ENCODE measurements around the gene CNIH3. TPM values are rescaled to one million over a fixed set of nuclear protein-coding genes. Genes with fewer than 3 reads are reported as not detected.
A peak's percentile ranks its signal among the peaks of the same experiment; 100 is the strongest.

The CNIH3 gene
- total and polyA plus RNA-seq, 2 of the 4 experiments (the other 2 are of a cell fraction) = 2.0 to 2.9 TPM

- no peak overlapping the region for H4K91ac ChIP-seq (ENCODE audit: insufficient read depth, low read depth, low read length)
- peak overlapping the region; percentile 81 for H3K4me2 ChIP-seq (ENCODE audit: low read depth, low read length)
- H4K5ac ChIP-seq (ENCODE audit: low read depth, low read length) = no peak overlapping the region
- H2AFZ ChIP-seq (replicated peaks; ENCODE audit: low read length, poor library complexity) = peak overlapping the region; percentile 89
- peak overlapping the region; percentile 46 for H3K4ac ChIP-seq (ENCODE audit: low read depth, low read length)
- H3K4me3 ChIP-seq (ENCODE audit: insufficient read depth, low read depth, low read length) = peak overlapping the region; percentile 51
- no peak overlapping the region for H2BK5ac ChIP-seq (ENCODE audit: low read depth, low read length, poor library complexity, severe bottlenecking)
- peaks cover 0 to 26% of the 10 kb centered on the region in 2 experiments; a peak in 2 of 4 replicates for H3K79me1 ChIP-seq (ENCODE audit: low read depth in 1 of 2, low read length in 2 of 2)
- no peak overlapping the region for H2BK15ac ChIP-seq (ENCODE audit: low read depth, low read length)
- DNase-seq (no peak), ATAC-seq (ENCODE audit: low read depth) (no peak)
- no TSS peak for BruUV-seq (replicated peaks)
- 18% methylated on average over 11 of the region's 55 CpGs; no CpG with 5 or more reads in 1 of the 2 experiments for WGBS, 2 experiments (ENCODE audit: extremely low coverage in 2 of 2, insufficient read length in 1 of 2)
- peak overlapping the region; percentile 34 for H2AK9ac ChIP-seq (replicated peaks; ENCODE audit: low read depth, low read length, poor library complexity)
- peak overlapping the region; percentile 88 for H3K23ac ChIP-seq (ENCODE audit: low read depth, low read length)
- H3K18ac ChIP-seq (ENCODE audit: low read depth, low read length) = no peak overlapping the region
- no peak overlapping the region for H3K56ac ChIP-seq (ENCODE audit: extremely low read depth, insufficient read depth, low read length)
- no peaks in the 10 kb centered on the region for H3K9me3 ChIP-seq (ENCODE audit: control insufficient read depth, insufficient read depth, low read length)
- H4K20me1 ChIP-seq (ENCODE audit: insufficient read depth, low read length) = no peaks in the 10 kb centered on the region
- ChIA-PET CTCF (interaction anchor here (0.5 kb wide), 1 partner anchor 160 kb away, joined by 3 read pairs; no protein-coding TSS in a partner anchor), POLR2A (ENCODE audit: unreplicated experiment) (no interaction called here)
- in situ Hi-C loops (cut with MboI; ENCODE audit: low sequenced_read_pairs) = no loop called here
- no peak overlapping the region for H3K9ac ChIP-seq (ENCODE audit: low read depth, low read length)
- peak overlapping the region; percentile 52; the same call in 1 of the 2 replicates for H2AK5ac ChIP-seq (ENCODE audit: low read depth, low read length)
- H3K14ac ChIP-seq (replicated peaks; ENCODE audit: low read depth, low read length) = peak overlapping the region; percentile 23; the same call in 1 of the 2 replicates
- no peak overlapping the region for H3K27ac ChIP-seq (ENCODE audit: insufficient read depth, low read length)
- H2BK120ac ChIP-seq (ENCODE audit: low read depth, low read length) = peak overlapping the region; percentile 46; the same call in 1 of the 2 replicates
- H3K36me3 ChIP-seq (ENCODE audit: control insufficient read depth, insufficient read depth, low read length) = no peaks in the 10 kb centered on the region
- intact Hi-C loops (cut with micrococcal nuclease) = no loop called here
- no peak overlapping the region; the same call in 1 of the 2 replicates for H2BK20ac ChIP-seq (ENCODE audit: low read depth, low read length)
- peaks cover 3% of the 10 kb centered on the region; the same call in 1 of the 2 replicates for H3K4me1 ChIP-seq (ENCODE audit: control insufficient read depth, insufficient read depth, low read length)
- dilution Hi-C loops (cut with HindIII; ENCODE audit: low sequenced_read_pairs, unreplicated experiment) = no loop called here
- H3K27me3 ChIP-seq (ENCODE audit: control insufficient read depth, insufficient read depth, low read length) = peaks cover 34% of the 10 kb centered on the region
- peaks cover 7% of the 10 kb centered on the region; the same call in 1 of the 2 replicates for H3K9me1 ChIP-seq (ENCODE audit: insufficient read depth, low read length)
- no peak overlapping the region; a peak in 1 of 4 replicates for H4K8ac ChIP-seq (ENCODE audit: low read depth in 2 of 2, low read length in 2 of 2)
- no peak for TF ChIP-seq MXI1 (IDR thresholded peaks at IDR 0.05; ENCODE audit: borderline replicate concordance, low read depth, low read length)
- TF ChIP-seq USF2 (IDR thresholded peaks at IDR 0.05; ENCODE audit: low read depth, low read length) = no peak
- no peak for TF ChIP-seq CHD1 (IDR thresholded peaks at IDR 0.05; ENCODE audit: low read depth, low read length)
- no peak for TF ChIP-seq POLR2A (IDR thresholded peaks at IDR 0.05; ENCODE audit: low read depth, low read length)
- TF ChIP-seq CTCF (conservative IDR thresholded peaks at IDR 0.05; ENCODE audit: low read depth, low read length) = no peak
- no peak for TF ChIP-seq RFX5 (IDR thresholded peaks at IDR 0.05; ENCODE audit: low read depth, low read length)
- TF ChIP-seq MAZ (IDR thresholded peaks at IDR 0.05; ENCODE audit: borderline replicate concordance, low read depth, low read length) = no peak
- no peak for TF ChIP-seq BHLHE40 (IDR thresholded peaks at IDR 0.05; ENCODE audit: low read depth, low read length)
- no peak for TF ChIP-seq NFE2L2 (IDR thresholded peaks at IDR 0.05; ENCODE audit: low read depth, low read length)
- TF ChIP-seq FOS (IDR thresholded peaks at IDR 0.05; ENCODE audit: low read depth, low read length) = no peak
- no peak for TF ChIP-seq SMC3 (IDR thresholded peaks at IDR 0.05; ENCODE audit: low read depth, low read length)
- TF ChIP-seq RAD21 (IDR thresholded peaks at IDR 0.05; ENCODE audit: low read length) = no peak
- no peak for TF ChIP-seq MAFK (IDR thresholded peaks at IDR 0.05; ENCODE audit: low read depth, low read length)
- no peak for TF ChIP-seq CEBPB (IDR thresholded peaks at IDR 0.05; ENCODE audit: low read depth, low read length)
- no peak for TF ChIP-seq RCOR1 (IDR thresholded peaks at IDR 0.05; ENCODE audit: insufficient replicate concordance, low read length)
Measured at GRCh38 chr1:224617410-224618355, 1.6 kb downstream of the CNIH3 start.

Measured in IMR-90 (cell line).